ENCODE measurements around the gene NEDD8.

The NEDD8 gene

GRCh38 chr14:24196071-24197055 is 35.8 kb downstream of the NEDD8 start:
- no peak for DNase-seq (ENCODE audit: low spot score)

GRCh38 chr14:24195186-24196070 is 36.7 kb downstream of the NEDD8 start, which contains the start of gene TM9SF1:
TSS of gene TM9SF1 (minus strand) at chr14:24195441. CDS start at chr14:24195019, 422 bp downstream.
- peak; percentile 89 for DNase-seq (ENCODE audit: low spot score)

- no peak for DNase-seq (ENCODE audit: low spot score)
Observed at GRCh38 chr14:24194873-24195185, 37.3 kb downstream of the NEDD8 start.

- DNase-seq (ENCODE audit: low spot score): no peak
Observed at GRCh38 chr14:24194186-24194872, 37.8 kb downstream of the NEDD8 start.

GRCh38 chr14:24192933-24193332 is 39.2 kb downstream of the NEDD8 start:
- DNase-seq (ENCODE audit: low spot score): no peak

GRCh38 chr14:24190416-24190815 is 41.8 kb downstream of the NEDD8 start:
- no peak for DNase-seq (ENCODE audit: low spot score)

- no peak for DNase-seq (ENCODE audit: low spot score)
Observed at GRCh38 chr14:24189460-24189859, 42.7 kb downstream of the NEDD8 start.

GRCh38 chr14:24189059-24189375 is 43.1 kb downstream of the NEDD8 start:
- DNase-seq (ENCODE audit: low spot score): no peak

GRCh38 chr14:24188251-24189058 is 43.7 kb downstream of the NEDD8 start, which contains the start of gene IPO4:
TSS of gene IPO4 (minus strand) at chr14:24188816. CDS start at chr14:24188787, 29 bp downstream.
- DNase-seq (ENCODE audit: low spot score): peak; percentile 97

GRCh38 chr14:24187539-24187915 is 44.6 kb downstream of the NEDD8 start:
- no peak for DNase-seq (ENCODE audit: low spot score)

GRCh38 chr14:24186831-24187538 is 45.2 kb downstream of the NEDD8 start:
- no peak for DNase-seq (ENCODE audit: low spot score)

GRCh38 chr14:24185741-24186140 is 46.4 kb downstream of the NEDD8 start:
- DNase-seq (ENCODE audit: low spot score): no peak

GRCh38 chr14:24185026-24185425 is 47.1 kb downstream of the NEDD8 start:
- no peak for DNase-seq (ENCODE audit: low spot score)

- no peak for DNase-seq (ENCODE audit: low spot score)
Observed at GRCh38 chr14:24184104-24184970, 47.8 kb downstream of the NEDD8 start.

- no peak for DNase-seq (ENCODE audit: low spot score)
Observed at GRCh38 chr14:24183014-24183481, 49.1 kb downstream of the NEDD8 start.

- DNase-seq (ENCODE audit: low spot score): no peak
Observed at GRCh38 chr14:24182110-24182882, 49.9 kb downstream of the NEDD8 start.

GRCh38 chr14:24181371-24182077 is 50.6 kb downstream of the NEDD8 start:
- DNase-seq (ENCODE audit: low spot score): no peak
